ENCODE measurements around the gene ANOS1.
"Not testable (repeated sequence)": the region's sequence is repeated elsewhere in the genome, so short reads cannot be mapped to it uniquely, and the experiment has no call there.

Gene ANOS1

GRCh38 chrX:8607326-8607725 is 124.6 kb downstream of the ANOS1 start:
- no peak for DNase-seq (ENCODE audit: low read depth in 2 of 2)

GRCh38 chrX:8604131-8604530 is 127.8 kb downstream of the ANOS1 start:
- DNase-seq (ENCODE audit: low read depth in 2 of 2): no peak

- DNase-seq (ENCODE audit: low read depth in 2 of 2): no peak
These were observed 140.4 kb downstream of the ANOS1 start for GRCh38 chrX:8591501-8591900.

- DNase-seq (ENCODE audit: low read depth in 2 of 2): no peak
These were observed 145.0 kb downstream of the ANOS1 start for GRCh38 chrX:8586953-8587352.

- no peak for DNase-seq (ENCODE audit: low read depth in 2 of 2)
These were observed 152.3 kb downstream of the ANOS1 start for GRCh38 chrX:8579602-8580001.

- no peak for DNase-seq (ENCODE audit: low read depth in 2 of 2)
These were observed 155.1 kb downstream of the ANOS1 start for GRCh38 chrX:8576821-8577220.

GRCh38 chrX:8565729-8566128 is 166.2 kb downstream of the ANOS1 start:
- no peak for DNase-seq (ENCODE audit: low read depth in 2 of 2)

- DNase-seq (ENCODE audit: low read depth in 2 of 2): no peak
These were observed 183.5 kb downstream of the ANOS1 start for GRCh38 chrX:8548446-8548845.

- DNase-seq (ENCODE audit: low read depth in 2 of 2): no peak
These were observed 185.2 kb downstream of the ANOS1 start for GRCh38 chrX:8546715-8547114.

- DNase-seq (ENCODE audit: low read depth in 2 of 2): no peak
These were observed 211.1 kb downstream of the ANOS1 start for GRCh38 chrX:8520791-8521190.

GRCh38 chrX:8520178-8520577 is 211.8 kb downstream of the ANOS1 start:
- DNase-seq (ENCODE audit: low read depth in 2 of 2): no peak

GRCh38 chrX:8504451-8504850 is 227.5 kb downstream of the ANOS1 start:
- DNase-seq (ENCODE audit: low read depth in 2 of 2): no peak

GRCh38 chrX:8502101-8502500 is 229.8 kb downstream of the ANOS1 start:
- not testable (repeated sequence) for DNase-seq (ENCODE audit: low read depth in 2 of 2)

- no peak for DNase-seq (ENCODE audit: low read depth in 2 of 2)
These were observed 231.7 kb downstream of the ANOS1 start for GRCh38 chrX:8500203-8500602.

- DNase-seq (ENCODE audit: low read depth in 2 of 2): not testable (repeated sequence)
These were observed 236.9 kb downstream of the ANOS1 start for GRCh38 chrX:8495036-8495435.

GRCh38 chrX:8484360-8484949 is 247.5 kb downstream of the ANOS1 start:
- no peak for DNase-seq (ENCODE audit: low read depth in 2 of 2)

Measured in activated CD8-positive, alpha-beta memory T cell treated with anti-CD3 and anti-CD28 coated beads for 4 hours (primary cell).